T-helper 2 cell (primary cell): ENCODE measurements around the gene ZNF554.
"Not testable (repeated sequence)": the region's sequence is repeated elsewhere in the genome, so short reads cannot be mapped to it uniquely, and the experiment has no call there.

Experiments
- DNase-seq, 5 experiments: peaks; one replicate each; pipeline versions ENCODE4 v3.0.0 to v3.0.0-alpha.2; 2012 to 2022

Gene ZNF554

GRCh38 chr19:2808129-2808941 is 11.3 kb upstream of the ZNF554 start:
- DNase-seq: no peak

GRCh38 chr19:2809387-2810140 is 10.1 kb upstream of the ZNF554 start:
- DNase-seq: no peak

- DNase-seq: no peak
Observed at GRCh38 chr19:2810141-2811091, 9.3 kb upstream of the ZNF554 start.

DNA sequence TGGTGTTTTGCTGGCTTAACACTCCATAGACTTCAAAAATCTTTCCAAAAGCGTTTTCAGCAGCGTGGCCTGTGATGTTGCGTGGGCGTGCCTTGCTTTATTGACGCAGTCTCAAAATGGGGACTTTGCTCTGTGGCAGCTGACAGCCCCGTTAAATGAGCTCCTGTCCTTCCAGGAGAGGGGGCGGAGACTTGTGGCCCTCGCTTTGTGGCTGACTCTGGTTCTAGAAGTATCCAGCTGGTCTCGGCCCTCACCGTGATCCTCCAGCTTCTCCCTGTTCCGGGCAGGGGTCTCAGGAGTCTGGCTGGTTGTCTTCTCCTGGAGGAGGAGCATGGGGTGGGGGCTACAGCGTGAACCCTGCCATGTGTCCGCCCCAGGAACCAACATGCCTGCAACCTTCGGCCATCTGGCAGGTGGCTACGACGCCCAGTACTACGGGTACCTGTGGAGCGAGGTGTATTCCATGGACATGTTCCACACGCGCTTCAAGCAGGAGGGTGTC is 8.4 kb upstream of the ZNF554 start:
- DNase-seq: no peak

DNA sequence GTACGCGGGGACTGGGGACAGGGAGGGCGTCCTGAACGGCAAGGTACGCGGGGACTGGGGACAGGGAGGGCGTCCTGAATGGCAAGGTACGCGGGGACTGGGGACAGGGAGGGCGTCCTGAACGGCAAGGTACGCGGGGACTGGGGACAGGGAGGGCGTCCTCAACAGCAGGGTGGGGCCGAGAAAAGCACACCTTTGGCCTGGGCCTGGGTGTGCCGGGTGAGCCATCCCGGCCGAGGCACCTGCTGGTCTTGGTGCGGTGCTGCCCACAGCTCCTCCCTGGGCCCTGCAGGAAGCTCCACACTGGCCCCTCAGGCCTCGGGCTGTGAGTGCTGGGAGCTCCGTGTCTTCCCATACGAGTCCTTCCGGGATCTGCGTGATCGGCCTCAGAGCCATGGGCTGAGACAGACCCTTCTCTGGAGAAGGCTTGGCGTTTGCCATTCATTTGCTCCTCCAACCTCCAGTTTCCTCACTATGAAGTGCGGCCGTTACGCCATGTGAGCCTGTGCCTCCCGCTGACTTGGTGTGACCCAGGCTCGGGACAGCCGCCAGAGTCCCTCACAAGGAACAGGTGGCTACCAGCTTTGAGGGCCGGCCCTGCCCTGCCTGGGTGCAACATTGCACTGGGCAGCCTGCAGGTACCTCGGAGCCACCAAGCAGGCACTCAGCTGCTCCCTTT is 7.8 kb upstream of the ZNF554 start:
- DNase-seq: no peak

DNA sequence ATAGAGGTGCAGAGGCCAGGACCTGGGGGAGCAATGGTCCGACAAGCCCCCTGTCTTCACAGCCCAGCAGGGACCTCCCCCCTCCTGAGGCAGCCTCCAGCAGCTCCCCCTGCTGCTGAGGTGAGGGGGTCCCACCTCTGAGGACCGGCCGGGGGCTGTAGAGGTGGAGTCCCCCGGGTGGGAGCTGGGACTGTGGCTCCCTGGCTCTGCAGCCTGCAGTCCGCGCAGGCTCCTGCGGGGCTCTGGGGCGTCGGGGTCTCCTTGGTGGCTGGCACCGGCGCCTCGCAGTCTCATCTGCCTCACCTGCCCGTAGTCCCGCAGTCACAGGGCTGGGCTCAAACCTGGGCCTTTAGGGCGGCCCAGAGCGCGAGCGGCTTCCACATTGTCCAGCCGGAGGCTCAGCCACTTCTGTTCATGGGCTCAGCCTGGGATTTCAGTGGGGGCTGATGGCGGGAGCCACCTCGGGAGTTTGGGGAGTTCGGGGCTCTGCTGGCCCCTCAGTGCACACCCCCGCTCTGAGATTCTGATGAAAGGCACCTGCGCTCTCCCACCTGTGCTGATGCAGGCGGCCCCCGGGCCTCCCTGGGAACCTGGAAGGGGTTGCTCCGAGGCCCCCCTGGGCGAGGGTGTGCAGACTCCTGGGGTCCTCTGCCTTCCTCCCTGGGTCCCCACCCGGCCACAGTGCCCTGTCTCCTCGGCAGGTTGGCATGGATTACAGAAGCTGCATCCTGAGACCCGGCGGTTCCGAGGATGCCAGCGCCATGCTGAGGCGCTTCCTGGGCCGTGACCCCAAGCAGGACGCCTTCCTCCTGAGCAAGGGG is 7.0 kb upstream of the ZNF554 start:
- DNase-seq: no peak

DNA sequence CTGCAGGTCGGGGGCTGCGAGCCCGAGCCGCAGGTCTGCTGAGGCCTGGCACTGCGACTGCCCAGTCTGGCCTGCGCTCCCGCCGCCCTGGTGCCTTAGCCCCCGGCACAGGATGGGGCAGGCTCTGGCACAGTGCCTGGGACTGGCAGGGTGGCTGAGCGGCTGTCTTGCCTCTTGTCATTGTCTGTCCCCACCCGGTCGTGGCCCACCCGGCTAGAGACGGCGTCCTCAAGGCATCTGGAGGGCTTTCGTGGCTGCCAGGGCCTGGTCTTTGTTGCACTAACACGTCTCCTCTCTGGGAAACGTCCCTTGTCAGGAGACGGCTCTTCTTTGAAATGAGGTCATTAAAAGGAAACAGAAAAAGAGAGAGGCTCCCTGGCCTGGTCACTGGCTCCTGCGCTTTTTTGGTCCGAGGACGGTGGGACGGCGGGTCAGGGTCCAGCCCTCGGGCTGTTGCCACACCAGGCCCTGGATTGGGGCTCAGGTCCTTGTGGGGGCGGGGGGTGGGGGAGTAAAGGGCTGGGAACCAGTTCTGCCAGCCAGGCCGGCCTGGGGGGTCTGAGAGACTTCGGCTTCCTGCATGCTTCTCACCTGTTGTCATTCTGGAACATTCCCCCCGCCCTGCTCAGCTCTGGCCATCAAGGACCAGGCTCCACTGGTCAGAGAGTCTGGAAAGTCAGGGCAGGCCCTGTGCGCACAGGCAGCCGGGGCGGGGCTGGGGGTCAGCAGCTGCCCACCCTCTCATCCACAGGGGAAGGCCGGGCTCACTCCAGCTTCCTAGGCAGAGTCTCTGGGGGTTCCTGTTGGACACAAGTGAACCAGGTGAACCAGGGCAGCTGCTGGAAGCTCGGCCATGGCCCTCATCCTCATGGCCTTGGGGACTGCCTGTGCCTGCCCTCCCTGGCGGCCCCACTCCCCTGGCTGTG is 6.2 kb upstream of the ZNF554 start:
- no peak for DNase-seq

DNA sequence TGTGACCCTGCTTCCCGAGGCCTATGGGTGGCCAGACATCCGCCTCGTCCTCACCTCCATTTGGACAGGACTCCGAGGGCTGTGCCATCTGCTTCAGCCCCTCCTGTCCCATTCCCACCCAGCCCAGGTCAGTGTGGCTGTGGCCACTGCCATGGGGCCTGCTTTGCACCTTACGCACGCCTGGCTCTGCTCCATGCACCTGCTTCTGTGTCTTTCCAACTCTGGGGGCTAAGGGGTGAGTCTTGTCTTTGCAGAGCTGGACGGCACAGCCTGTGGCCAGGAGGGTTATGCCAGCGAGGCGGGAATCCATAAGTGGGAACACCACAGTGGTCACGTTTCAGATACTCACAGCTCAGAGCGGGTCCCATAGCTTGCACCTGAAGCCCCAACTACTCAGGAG is 5.2 kb upstream of the ZNF554 start:
- DNase-seq: no peak

GRCh38 chr19:2815191-2815614 is 4.5 kb upstream of the ZNF554 start:
- DNase-seq: no peak

- no peak for DNase-seq
Observed at GRCh38 chr19:2815923-2816322, 3.7 kb upstream of the ZNF554 start.

GRCh38 chr19:2816641-2817040 is 3.0 kb upstream of the ZNF554 start:
- DNase-seq: no peak

GRCh38 chr19:2817237-2817829 is 2.3 kb upstream of the ZNF554 start:
- DNase-seq: not testable (repeated sequence)

DNA sequence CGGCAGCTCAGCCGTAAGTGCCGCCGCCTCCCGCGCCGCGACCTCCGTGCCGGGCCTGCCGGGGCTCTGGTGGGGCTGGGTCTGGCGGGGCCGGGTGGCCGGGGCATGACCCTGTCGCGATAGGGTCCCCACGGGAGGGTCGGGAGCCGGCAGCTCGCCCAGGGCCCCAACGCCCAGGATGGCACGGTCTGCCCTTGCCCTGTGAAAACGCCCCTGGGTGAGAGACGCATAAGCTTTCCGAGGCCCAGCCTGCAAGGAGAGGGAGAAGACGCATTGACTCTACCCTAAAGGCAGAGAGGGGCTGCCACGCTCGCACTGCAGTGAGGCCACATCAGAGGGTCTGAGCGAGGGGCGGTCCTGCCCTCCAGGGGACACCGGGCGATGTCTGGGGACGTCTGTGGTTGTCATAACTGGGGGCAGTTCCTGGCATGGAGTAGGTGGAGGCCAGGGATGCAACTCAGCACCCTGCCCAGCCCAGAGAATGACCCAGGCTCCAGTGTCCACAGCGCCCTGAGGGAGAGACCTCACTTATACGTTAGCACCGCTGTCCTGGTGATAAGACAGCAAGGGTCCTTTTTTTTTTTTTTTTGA is 539 bp downstream of the ZNF554 start:
- DNase-seq: peak in 1 of 5 experiments; percentile 9

DNA sequence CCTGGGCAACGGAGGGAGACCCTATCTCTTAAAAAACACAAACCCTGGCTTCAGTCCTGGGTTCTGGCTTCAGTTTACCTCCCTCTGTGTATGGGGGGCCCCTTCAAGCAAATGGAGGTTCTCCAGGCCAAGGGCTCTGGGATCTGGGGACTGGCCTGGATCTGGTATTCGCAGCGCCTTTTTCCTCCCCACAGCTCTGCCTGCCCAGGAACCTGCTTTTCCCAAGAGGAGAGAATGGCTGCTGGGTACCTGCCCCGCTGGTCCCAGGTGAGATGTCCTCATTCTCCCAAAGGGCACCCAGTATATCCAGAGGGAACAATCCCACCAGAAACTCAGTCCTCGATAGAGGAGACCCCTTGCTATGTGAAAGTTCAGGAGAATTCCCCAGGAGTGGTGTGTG is 3.2 kb downstream of the ZNF554 start:
- no peak for DNase-seq

GRCh38 chr19:2823646-2824045 is 4.0 kb downstream of the ZNF554 start:
- no peak for DNase-seq

- DNase-seq: no peak
Observed at GRCh38 chr19:2824129-2824528, 4.5 kb downstream of the ZNF554 start.

- DNase-seq: no peak
Observed at GRCh38 chr19:2827022-2827421, 7.4 kb downstream of the ZNF554 start.

GRCh38 chr19:2827840-2828489 is 8.3 kb downstream of the ZNF554 start:
- no peak for DNase-seq
